ENCODE data around the gene BLVRA. TPM values are rescaled to one million over a fixed set of nuclear protein-coding genes. Genes with fewer than 3 reads are reported as not detected.

BLVRA gene
- total RNA-seq, 1 experiment from 2014 or later = 40.7 TPM

GRCh38 chr7:43764807-43765491 lies 6.5 kb downstream of the BLVRA start:
- H3K9me3 Mint-ChIP-seq = no peaks in the 10 kb centered on the region
- no peak overlapping the region for H4K91ac ChIP-seq (ENCODE audit: insufficient read length, low read depth, low read length)
- H3K79me2 ChIP-seq (ENCODE audit: insufficient read depth, low read length) = 0 out of 2 replicates have a peak, but pooled peaks cover 1% of the 10 kb centered on the region
- peaks cover 3% of the 10 kb centered on the region for H3K27me3 Mint-ChIP-seq (ENCODE audit: low read depth)
- no peaks in the 10 kb centered on the region for H3K36me3 Mint-ChIP-seq (ENCODE audit: insufficient read depth in 1 of 3, low read depth in 3 of 3)
- H2BK20ac ChIP-seq (ENCODE audit: low read depth, low read length, poor library complexity, severe bottlenecking) = no peak overlapping the region
- H3K9me3 ChIP-seq (ENCODE audit: control insufficient read depth, low read depth, low read length) = no peaks in the 10 kb centered on the region
- H3K9ac ChIP-seq (ENCODE audit: extremely low read depth, insufficient read length, low read length) = no peak overlapping the region
- no peak overlapping the region for H3T11ph ChIP-seq (ENCODE audit: low read length)
- no peak overlapping the region for H2BK15ac ChIP-seq (ENCODE audit: low read depth, low read length)
- no peak overlapping the region for H4K8ac ChIP-seq (replicated peaks; ENCODE audit: insufficient read length, low read depth, low read length)
- no peaks in the 10 kb centered on the region for H3K27me3 ChIP-seq (ENCODE audit: insufficient read depth, low read length)
- H3K27ac ChIP-seq (ENCODE audit: insufficient read length, low read depth, low read length) = no peak overlapping the region
- no CpG with 5 or more reads among the region's 10 CpGs for WGBS (ENCODE audit: extremely low coverage, insufficient read length, low lambda C conversion rate)
- H3K23me2 ChIP-seq (ENCODE audit: insufficient read length, low read depth, low read length, poor library complexity, severe bottlenecking) = no peaks in the 10 kb centered on the region
- H4K5ac ChIP-seq (ENCODE audit: insufficient read length, low read depth, low read length) = no peak overlapping the region
- no peak overlapping the region for H2AK5ac ChIP-seq (ENCODE audit: insufficient read length, low read length)
- peaks cover 2% of the 10 kb centered on the region; the same call in 1 of the 2 replicates for H3K4me1 ChIP-seq (ENCODE audit: insufficient read depth, low read length)
- H3K4ac ChIP-seq (ENCODE audit: low read depth, low read length) = no peak overlapping the region
- H2BK12ac ChIP-seq (ENCODE audit: insufficient read length, low read depth, low read length) = no peak overlapping the region
- TF ChIP-seq CTCF (conservative IDR thresholded peaks at IDR 0.05) = no peak
- H3K4me2 ChIP-seq (ENCODE audit: insufficient read depth, insufficient read length, low read length) = no peak overlapping the region
- peaks cover 23 to 38% of the 10 kb centered on the region in 2 experiments for H3K4me1 Mint-ChIP-seq
- no peak overlapping the region for H3K14ac ChIP-seq (ENCODE audit: insufficient read depth, low read length)
- no peak overlapping the region for H2AFZ ChIP-seq (ENCODE audit: low read length)
- no peak overlapping the region for H3K18ac ChIP-seq (ENCODE audit: insufficient read length, low read depth, low read length)
- H2BK5ac ChIP-seq (ENCODE audit: insufficient read length, low read length) = no peak overlapping the region
- no peak overlapping the region for H3K27ac Mint-ChIP-seq
- no peaks in the 10 kb centered on the region for H3K79me1 ChIP-seq (ENCODE audit: insufficient read depth, low read depth, low read length, poor library complexity, severe bottlenecking)
- H4K20me1 ChIP-seq (ENCODE audit: control insufficient read depth, insufficient read depth, insufficient read length) = no peaks in the 10 kb centered on the region
- H3K23ac ChIP-seq (ENCODE audit: insufficient read length, low read depth, low read length) = no peak overlapping the region
- H3K4me3 Mint-ChIP-seq = no peak overlapping the region
- DNase-seq = no peak
- no peak overlapping the region for H3K56ac ChIP-seq (ENCODE audit: insufficient read length, low read depth, low read length)
- no peak overlapping the region for H2BK120ac ChIP-seq (ENCODE audit: low read depth, low read length, poor library complexity, severe bottlenecking)

All from H9 (cell line).